GM10248 (cell line): ENCODE data around the gene SGIP1.
"Not testable (repeated sequence)": the region's sequence is repeated elsewhere in the genome, so short reads cannot be mapped to it uniquely, and the experiment has no call there.

Experiments used
- CTCF ChIA-PET: fragments of 300-600 bp; sonication (Branson Sonifier 250); formaldehyde crosslinking; extraction: SDS; loops from one replicate; lab custom pipeline; 2021; ENCODE audit warnings: antibody characterized with exemption; lab: Yijun Ruan, JAX
- POLR2A ChIA-PET: fragments of 350-650 bp; sonication (Branson Sonifier 250); formaldehyde crosslinking; extraction: SDS; loops from one replicate; lab custom pipeline; 2020; ENCODE audit warnings: antibody characterized with exemption; lab: Yijun Ruan, JAX
- DNase-seq: peaks from one replicate; pipeline ENCODE4 v3.0.0; 2012; ENCODE audit errors: extremely low spot score
- CTCF ChIP-seq: IDR thresholded peaks from 2 replicates; pipeline ENCODE4 v1.5.1; 2012; ENCODE audit warnings: mild to moderate bottlenecking, low read depth; ENCODE audit errors: extremely low read depth, missing control alignments, control extremely low read depth

Gene SGIP1

GRCh38 chr1:66788231-66788939 lies 254.4 kb downstream of the SGIP1 start:
- no peak for TF ChIP-seq CTCF
- POLR2A ChIA-PET: interaction anchor here (0.6 kb wide), 1 partner anchor 32 kb away, joined by 3 read pairs; no protein-coding TSS in a partner anchor
- CTCF ChIA-PET: interaction anchor here (1.0 kb wide), 1 partner anchor 8 kb away, joined by 3 read pairs; no protein-coding TSS in a partner anchor
- peak; percentile 28 for DNase-seq

- POLR2A ChIA-PET: no interaction called here
- DNase-seq: no peak
- CTCF ChIA-PET: no interaction called here
- TF ChIP-seq CTCF: no peak
Measured at GRCh38 chr1:66791621-66792610, 258.0 kb downstream of the SGIP1 start.

- DNase-seq, POLR2A ChIA-PET: not testable (repeated sequence)
- CTCF ChIA-PET: interaction anchor here (1.2 to 2.1 kb wide), 2 partner anchors 8 to 16 kb away, joined by 3 to 4 read pairs; no protein-coding TSS in a partner anchor
Measured at GRCh38 chr1:66795839-66796238, 261.9 kb downstream of the SGIP1 start.
